WERI-Rb-1 (cell line): ENCODE results near the gene SPATS1.

ENCODE experiments used
- DNase-seq: peaks from one replicate; pipeline ENCODE4 v3.0.0-alpha.2; 2020
- H3K27ac ChIP-seq: fragments of 250-450 bp; sonication (Bioruptor Pico); 2 replicates; pipeline ENCODE4 v1.5.1; 2020; ENCODE audit warnings: mild to moderate bottlenecking, moderate library complexity
- H3K27me3 ChIP-seq: fragments of 250-450 bp; sonication (Bioruptor Pico); 2 replicates; pipeline ENCODE4 v1.5.1; 2021; ENCODE audit warnings: mild to moderate bottlenecking, low read depth, moderate library complexity; ENCODE audit not compliant: insufficient read depth, severe bottlenecking
- H3K36me3 ChIP-seq: fragments of 250-450 bp; sonication (Bioruptor Pico); 2 replicates; pipeline ENCODE4 v1.5.1; 2020; ENCODE audit warnings: mild to moderate bottlenecking, moderate library complexity
- H3K4me3 ChIP-seq: 2 replicates; pipeline ENCODE4 v1.5.1; 2011; ENCODE audit warnings: low read depth, mild to moderate bottlenecking, control low read depth, low read length
- H3K9me3 ChIP-seq: fragments of 250-450 bp; sonication (Bioruptor Pico); 2 replicates; pipeline ENCODE4 v1.5.1; 2021; ENCODE audit warnings: mild to moderate bottlenecking, moderate library complexity; ENCODE audit not compliant: severe bottlenecking
- TF ChIP-seq, protein P1 (sequence below): IDR thresholded peaks from 2 replicates; pipeline ENCODE4 v1.5.1; 2011; ENCODE audit warnings: low read depth, mild to moderate bottlenecking, control low read depth, inconsistent platforms, low read length

The SPATS1 gene

DNA sequence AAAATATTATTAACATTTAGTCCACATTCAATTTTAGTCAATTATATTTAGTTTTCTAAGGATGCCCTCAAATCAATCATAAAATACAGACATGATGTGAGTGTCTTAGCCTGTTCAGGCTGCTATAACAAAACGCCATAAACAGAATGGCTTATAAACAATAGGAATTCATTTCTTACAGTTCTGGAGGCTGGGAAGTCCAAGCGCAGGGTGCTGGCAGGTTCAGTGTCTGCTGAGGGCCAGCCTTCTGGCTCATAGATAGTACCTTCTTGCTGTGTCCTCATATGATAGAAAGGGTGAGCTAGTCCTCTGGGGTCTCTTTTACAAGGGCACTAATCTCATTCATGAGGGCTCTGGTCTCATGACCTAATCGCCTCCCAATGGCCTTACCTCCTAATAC, 35.0 kb downstream of the SPATS1 start:
- Histone ChIP-seq H3K27me3 (no peaks in the 10 kb centered on the region), H3K9me3 (no peaks in the 10 kb centered on the region), H3K27ac (no peak overlapping the region), H3K4me3 (no peak overlapping the region), H3K36me3 (no peaks in the 10 kb centered on the region; the same call in 1 of the 2 replicates)
- TF ChIP-seq, protein P1, sequence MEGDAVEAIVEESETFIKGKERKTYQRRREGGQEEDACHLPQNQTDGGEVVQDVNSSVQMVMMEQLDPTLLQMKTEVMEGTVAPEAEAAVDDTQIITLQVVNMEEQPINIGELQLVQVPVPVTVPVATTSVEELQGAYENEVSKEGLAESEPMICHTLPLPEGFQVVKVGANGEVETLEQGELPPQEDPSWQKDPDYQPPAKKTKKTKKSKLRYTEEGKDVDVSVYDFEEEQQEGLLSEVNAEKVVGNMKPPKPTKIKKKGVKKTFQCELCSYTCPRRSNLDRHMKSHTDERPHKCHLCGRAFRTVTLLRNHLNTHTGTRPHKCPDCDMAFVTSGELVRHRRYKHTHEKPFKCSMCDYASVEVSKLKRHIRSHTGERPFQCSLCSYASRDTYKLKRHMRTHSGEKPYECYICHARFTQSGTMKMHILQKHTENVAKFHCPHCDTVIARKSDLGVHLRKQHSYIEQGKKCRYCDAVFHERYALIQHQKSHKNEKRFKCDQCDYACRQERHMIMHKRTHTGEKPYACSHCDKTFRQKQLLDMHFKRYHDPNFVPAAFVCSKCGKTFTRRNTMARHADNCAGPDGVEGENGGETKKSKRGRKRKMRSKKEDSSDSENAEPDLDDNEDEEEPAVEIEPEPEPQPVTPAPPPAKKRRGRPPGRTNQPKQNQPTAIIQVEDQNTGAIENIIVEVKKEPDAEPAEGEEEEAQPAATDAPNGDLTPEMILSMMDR = no peak
- DNase-seq = no peak

DNA sequence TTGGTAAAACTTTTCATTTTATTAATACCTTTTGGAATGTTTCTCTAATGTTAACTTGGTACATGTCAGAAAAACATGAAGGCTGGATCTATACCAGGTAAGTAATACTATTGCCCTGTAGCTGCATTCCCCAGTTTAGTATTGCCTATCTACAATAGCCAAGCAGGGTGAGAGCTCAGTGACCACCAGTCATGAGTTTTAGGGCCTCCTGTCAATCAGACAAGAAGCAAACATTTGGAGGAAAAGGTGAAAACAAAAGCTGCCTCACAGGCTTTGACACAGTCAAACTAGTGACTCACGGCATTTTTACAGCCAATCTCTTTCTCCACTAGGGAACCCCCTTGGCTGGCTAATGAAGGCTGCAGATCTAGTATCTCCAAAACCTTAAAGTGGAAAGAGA, 35.5 kb downstream of the SPATS1 start:
- no peak for DNase-seq
- Histone ChIP-seq H3K9me3 (no peaks in the 10 kb centered on the region), H3K4me3 (no peak overlapping the region), H3K36me3 (no peaks in the 10 kb centered on the region; the same call in 1 of the 2 replicates), H3K27ac (no peak overlapping the region), H3K27me3 (no peaks in the 10 kb centered on the region)
- TF ChIP-seq, protein P1 = no peak

GRCh38 chr6:44381739-44382138, 39.3 kb downstream of the SPATS1 start:
- no peak overlapping the region for H3K4me3 ChIP-seq
- H3K36me3 ChIP-seq = no peaks in the 10 kb centered on the region; the same call in none of the 2 replicates
- TF ChIP-seq, protein P1 = no peak
- H3K27ac ChIP-seq = no peak overlapping the region
- DNase-seq = no peak
- H3K9me3 ChIP-seq = no peaks in the 10 kb centered on the region
- H3K27me3 ChIP-seq = no peaks in the 10 kb centered on the region

DNA sequence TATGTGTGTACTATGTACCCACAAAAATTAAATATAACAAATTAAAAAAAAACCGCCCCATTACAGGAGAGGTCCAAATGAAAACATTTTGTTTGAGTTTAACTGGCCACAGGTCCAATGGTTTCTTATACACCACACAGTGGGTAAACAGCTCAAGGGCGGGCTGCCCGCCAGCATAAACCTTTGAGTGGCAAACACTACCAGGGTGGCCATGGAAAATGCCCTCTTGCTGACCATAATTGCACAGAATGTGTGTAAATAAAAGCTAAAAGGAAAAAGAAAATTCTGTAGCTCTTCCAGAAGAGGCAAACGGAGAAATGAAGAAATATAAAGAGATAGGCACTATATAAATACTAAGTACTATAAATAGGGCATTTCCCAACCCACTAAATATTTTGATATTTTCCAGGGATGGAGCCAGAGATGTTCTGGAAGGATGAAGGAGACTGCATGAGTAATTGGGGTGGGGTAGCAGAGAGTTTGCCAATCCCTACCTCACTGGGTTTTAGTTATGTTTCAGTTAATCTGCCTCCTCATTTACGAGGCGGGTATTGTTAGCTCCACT, 44.0 kb downstream of the SPATS1 start:
- DNase-seq = no peak
- Histone ChIP-seq H3K9me3 (no peaks in the 10 kb centered on the region), H3K36me3 (peaks cover 28% of the 10 kb centered on the region), H3K27me3 (no peaks in the 10 kb centered on the region), H3K27ac (peak overlapping the region; percentile 99), H3K4me3 (peak overlapping the region; percentile 91)
- TF ChIP-seq, protein P1 = no peak

DNA sequence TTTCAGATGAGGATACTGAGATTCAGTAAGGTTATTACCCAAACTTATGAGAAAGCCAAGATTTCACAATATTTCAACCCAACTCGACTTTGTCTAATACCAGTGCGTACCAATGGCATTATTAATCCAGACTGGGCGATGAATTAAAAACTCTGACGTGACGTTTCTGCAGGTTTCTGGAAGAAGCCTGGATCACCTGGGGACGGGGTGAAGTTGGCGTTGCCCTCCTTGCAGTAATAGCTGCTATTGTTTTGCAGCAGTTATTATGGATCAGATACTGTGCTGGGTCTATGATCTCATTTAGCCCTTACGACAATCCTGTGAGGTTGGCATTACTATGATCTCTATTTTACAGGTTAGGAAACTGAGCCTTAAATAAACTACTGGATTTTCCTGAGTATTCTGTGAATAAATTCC, 44.5 kb downstream of the SPATS1 start:
- H3K27ac ChIP-seq = peak overlapping the region; percentile 99
- H3K4me3 ChIP-seq = peak overlapping the region; percentile 91
- peaks cover 33% of the 10 kb centered on the region for H3K36me3 ChIP-seq
- TF ChIP-seq, protein P1 = no peak
- H3K27me3 ChIP-seq = no peaks in the 10 kb centered on the region
- DNase-seq = no peak
- no peaks in the 10 kb centered on the region for H3K9me3 ChIP-seq
